ENCODE measurements around the gene SESN3.
A peak's percentile ranks its signal among the peaks of the same experiment; 100 is the strongest.
"Not testable (repeated sequence)": the region's sequence is repeated elsewhere in the genome, so short reads cannot be mapped to it uniquely, and the experiment has no call there.

Gene SESN3

DNA sequence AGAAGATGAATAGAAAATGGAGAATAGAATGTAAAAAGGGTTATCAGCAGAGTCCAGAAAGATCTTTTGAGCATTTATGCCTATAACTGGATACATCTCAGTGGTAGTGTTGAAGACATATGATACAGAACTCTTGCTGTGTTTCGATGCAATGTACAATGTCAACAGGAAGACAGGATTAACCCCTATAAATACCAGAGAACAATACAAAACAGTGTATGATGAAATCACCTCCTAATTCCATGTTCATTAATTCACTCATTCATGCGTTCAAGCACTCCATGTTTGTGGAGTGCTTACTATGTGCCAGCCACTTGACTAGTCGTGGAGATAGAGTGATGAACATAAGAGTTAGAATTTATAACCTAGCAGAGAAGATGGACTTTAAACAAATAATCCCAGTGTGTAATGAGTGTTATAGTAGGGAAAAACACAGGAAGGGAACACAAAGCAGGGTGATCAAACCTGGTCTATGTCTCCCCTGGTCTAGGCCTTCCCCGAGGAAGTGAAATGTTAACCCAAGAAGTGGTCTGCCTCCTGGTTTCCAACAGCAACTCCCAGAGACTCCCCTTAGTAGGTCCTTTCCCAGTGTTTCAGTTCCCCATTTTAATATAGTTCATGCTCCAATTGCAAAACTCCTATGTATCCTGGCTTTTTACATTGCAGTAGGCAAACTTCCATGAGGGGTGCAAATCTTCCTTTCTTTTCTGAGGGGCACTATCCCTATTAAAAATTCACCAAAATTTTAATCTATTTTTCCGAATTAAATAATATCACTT is 9.1 kb upstream of the SESN3 start:
- Histone ChIP-seq H3K36me3 (ENCODE audit: control insufficient read depth, insufficient read depth, low read length) (no peaks in the 10 kb centered on the region), H3K27ac (ENCODE audit: insufficient read depth, low read depth, low read length, poor library complexity, severe bottlenecking) (no peak overlapping the region), H3K4me3 (ENCODE audit: insufficient read depth, low read depth, low read length) (no peak overlapping the region), H3K27me3 (ENCODE audit: control insufficient read depth, insufficient read depth, low read length, poor library complexity, severe bottlenecking) (no peaks in the 10 kb centered on the region), H3K9me3 (ENCODE audit: control insufficient read depth, low read length) (no peaks in the 10 kb centered on the region), H3K4me1 (ENCODE audit: control insufficient read depth, insufficient read depth, low read length) (peaks cover 5% of the 10 kb centered on the region)
- 94 to 99% methylated on average over 5 of the region's 5 CpGs for WGBS, 2 experiments

DNA sequence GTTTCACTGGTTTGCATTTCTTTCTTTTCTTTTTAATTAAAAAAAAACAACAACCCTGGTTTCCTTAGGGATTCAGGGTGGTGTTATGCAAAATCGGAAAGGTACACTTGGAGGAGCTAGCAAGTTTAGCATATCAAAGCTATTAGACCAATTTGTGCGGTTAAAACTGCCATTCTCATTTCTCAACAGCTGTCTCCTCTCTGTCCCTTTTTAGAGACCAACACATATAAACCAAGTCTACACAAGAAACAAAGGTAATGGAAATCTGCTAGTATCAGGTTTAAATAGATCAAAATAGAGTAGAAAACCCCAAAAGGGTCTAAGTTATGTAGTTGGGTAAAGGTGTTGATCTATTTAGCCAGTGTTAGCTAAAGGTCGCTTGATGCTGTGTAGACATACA is 1.7 kb upstream of the SESN3 start:
- peak overlapping the region; percentile 40 for H3K4me3 ChIP-seq (ENCODE audit: insufficient read depth, low read depth, low read length)
- no peaks in the 10 kb centered on the region for H3K27me3 ChIP-seq (ENCODE audit: control insufficient read depth, insufficient read depth, low read length, poor library complexity, severe bottlenecking)
- peaks cover 19% of the 10 kb centered on the region for H3K4me1 ChIP-seq (ENCODE audit: control insufficient read depth, insufficient read depth, low read length)
- no peaks in the 10 kb centered on the region for H3K9me3 ChIP-seq (ENCODE audit: control insufficient read depth, low read length)
- 19 to 37% methylated on average over 3 of the region's 3 CpGs for WGBS, 2 experiments
- peak overlapping the region; percentile 37 for H3K27ac ChIP-seq (ENCODE audit: insufficient read depth, low read depth, low read length, poor library complexity, severe bottlenecking)
- H3K36me3 ChIP-seq (ENCODE audit: control insufficient read depth, insufficient read depth, low read length) = no peaks in the 10 kb centered on the region

DNA sequence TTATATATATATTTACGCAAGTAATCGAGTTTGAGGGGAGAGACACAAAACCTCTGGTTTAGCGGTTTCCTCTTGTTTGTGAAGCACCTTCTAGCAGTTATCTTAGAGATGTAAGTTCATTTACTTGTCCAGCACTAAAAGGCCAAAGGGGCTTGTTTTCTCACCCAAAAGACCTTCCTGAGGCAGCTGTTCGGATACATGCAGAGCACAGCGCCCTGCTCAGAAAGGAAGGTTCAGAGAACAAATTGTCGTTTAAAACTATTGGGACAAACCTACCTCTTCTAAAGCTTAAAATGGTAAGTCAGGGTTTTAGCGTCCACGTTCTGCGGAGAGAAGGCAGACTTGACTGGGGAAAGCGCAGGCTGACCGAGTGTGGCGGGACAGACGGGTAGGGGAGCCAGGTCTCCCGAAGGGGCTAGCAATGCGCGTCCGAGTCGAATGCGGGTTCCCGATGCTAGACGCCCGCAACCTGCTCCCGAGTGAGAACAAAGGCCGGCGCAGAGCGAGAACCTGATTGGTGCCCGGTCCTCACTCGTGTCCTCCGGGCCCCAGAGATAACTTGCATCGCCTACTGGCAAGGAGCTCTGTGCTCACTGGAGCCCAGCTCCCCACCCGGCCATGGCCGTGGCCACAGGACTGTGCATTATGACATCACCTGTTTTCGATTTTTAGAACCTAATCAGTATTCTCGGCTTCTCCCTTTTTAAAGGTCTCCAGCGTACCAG is 1.0 kb upstream of the SESN3 start:
- peaks cover 20% of the 10 kb centered on the region for H3K4me1 ChIP-seq (ENCODE audit: control insufficient read depth, insufficient read depth, low read length)
- peak overlapping the region; percentile 37 for H3K27ac ChIP-seq (ENCODE audit: insufficient read depth, low read depth, low read length, poor library complexity, severe bottlenecking)
- H3K4me3 ChIP-seq (ENCODE audit: insufficient read depth, low read depth, low read length) = peak overlapping the region; percentile 40
- no peaks in the 10 kb centered on the region for H3K36me3 ChIP-seq (ENCODE audit: control insufficient read depth, insufficient read depth, low read length)
- H3K9me3 ChIP-seq (ENCODE audit: control insufficient read depth, low read length) = no peaks in the 10 kb centered on the region
- H3K27me3 ChIP-seq (ENCODE audit: control insufficient read depth, insufficient read depth, low read length, poor library complexity, severe bottlenecking) = no peaks in the 10 kb centered on the region
- WGBS, 2 experiments = 13 to 16% methylated on average over 34 of the region's 35 CpGs

- H3K4me1 ChIP-seq (ENCODE audit: control insufficient read depth, insufficient read depth, low read length) = peaks cover 20% of the 10 kb centered on the region
- no peaks in the 10 kb centered on the region for H3K9me3 ChIP-seq (ENCODE audit: control insufficient read depth, low read length)
- WGBS, 2 experiments = 0% methylated on average over 39 to 40 of the region's 40 CpGs
- H3K36me3 ChIP-seq (ENCODE audit: control insufficient read depth, insufficient read depth, low read length) = no peaks in the 10 kb centered on the region
- no peaks in the 10 kb centered on the region for H3K27me3 ChIP-seq (ENCODE audit: control insufficient read depth, insufficient read depth, low read length, poor library complexity, severe bottlenecking)
- peak overlapping the region; percentile 84 for H3K4me3 ChIP-seq (ENCODE audit: insufficient read depth, low read depth, low read length)
- H3K27ac ChIP-seq (ENCODE audit: insufficient read depth, low read depth, low read length, poor library complexity, severe bottlenecking) = peak overlapping the region; percentile 66
Measured at GRCh38 chr11:95230810-95231126, 234 bp downstream of the SESN3 start.

GRCh38 chr11:95229993-95230809 is 801 bp downstream of the SESN3 start:
- H3K36me3 ChIP-seq (ENCODE audit: control insufficient read depth, insufficient read depth, low read length) = no peaks in the 10 kb centered on the region
- H3K27me3 ChIP-seq (ENCODE audit: control insufficient read depth, insufficient read depth, low read length, poor library complexity, severe bottlenecking) = no peaks in the 10 kb centered on the region
- peak overlapping the region; percentile 84 for H3K4me3 ChIP-seq (ENCODE audit: insufficient read depth, low read depth, low read length)
- H3K4me1 ChIP-seq (ENCODE audit: control insufficient read depth, insufficient read depth, low read length) = peaks cover 20% of the 10 kb centered on the region
- peak overlapping the region; percentile 66 for H3K27ac ChIP-seq (ENCODE audit: insufficient read depth, low read depth, low read length, poor library complexity, severe bottlenecking)
- WGBS, 2 experiments = 0% methylated on average over 42 of the region's 42 CpGs
- no peaks in the 10 kb centered on the region for H3K9me3 ChIP-seq (ENCODE audit: control insufficient read depth, low read length)

DNA sequence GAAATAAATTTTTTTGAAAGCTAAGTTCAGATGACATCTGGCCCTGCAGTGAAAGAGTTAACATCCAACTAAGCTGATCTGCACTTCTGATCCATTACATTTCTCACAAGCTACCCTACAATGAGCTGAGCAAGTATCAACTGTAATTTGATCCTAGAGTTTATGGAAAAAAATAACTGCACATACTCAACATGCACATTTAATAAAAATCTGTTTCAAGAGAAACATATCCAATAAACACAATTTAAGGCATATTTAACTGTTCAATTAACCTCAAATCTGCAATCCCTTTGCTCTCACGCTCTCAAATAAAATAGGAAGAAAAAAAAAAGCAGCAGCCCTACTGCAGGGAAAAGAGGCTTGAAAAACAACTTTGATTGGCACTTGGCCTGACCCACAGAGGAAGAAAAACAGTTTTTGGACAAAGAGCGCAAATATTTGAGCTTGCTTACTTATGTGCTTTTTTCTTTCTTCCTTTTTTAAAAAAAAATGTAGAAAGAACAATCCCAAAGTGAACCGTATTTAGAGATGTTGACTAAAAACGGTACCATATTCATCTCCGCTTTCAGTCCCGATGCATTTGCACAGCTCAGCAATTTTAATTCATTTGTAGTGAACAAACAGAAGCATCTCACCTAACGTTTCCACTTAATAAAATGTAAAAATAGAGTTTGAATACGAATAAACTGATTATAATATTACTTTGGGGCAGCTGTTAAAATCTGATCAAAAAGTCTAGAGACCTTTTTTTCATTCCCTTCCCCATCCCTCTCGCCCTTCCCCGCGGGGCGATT is 1.6 kb downstream of the SESN3 start:
- Histone ChIP-seq H3K4me1 (ENCODE audit: control insufficient read depth, insufficient read depth, low read length) (peaks cover 20% of the 10 kb centered on the region), H3K36me3 (ENCODE audit: control insufficient read depth, insufficient read depth, low read length) (no peaks in the 10 kb centered on the region), H3K27ac (ENCODE audit: insufficient read depth, low read depth, low read length, poor library complexity, severe bottlenecking) (peak overlapping the region; percentile 48), H3K9me3 (ENCODE audit: control insufficient read depth, low read length) (no peaks in the 10 kb centered on the region), H3K4me3 (ENCODE audit: insufficient read depth, low read depth, low read length) (peak overlapping the region; percentile 84), H3K27me3 (ENCODE audit: control insufficient read depth, insufficient read depth, low read length, poor library complexity, severe bottlenecking) (no peaks in the 10 kb centered on the region)
- WGBS, 2 experiments = 0% methylated on average over 5 to 10 of the region's 12 CpGs

- no peaks in the 10 kb centered on the region for H3K9me3 ChIP-seq (ENCODE audit: control insufficient read depth, low read length)
- H3K4me1 ChIP-seq (ENCODE audit: control insufficient read depth, insufficient read depth, low read length) = peaks cover 24% of the 10 kb centered on the region
- WGBS, 2 experiments = no CpG with 5 or more reads among the region's 2 CpGs
Measured at GRCh38 chr11:95228081-95228749, 2.8 kb downstream of the SESN3 start.

DNA sequence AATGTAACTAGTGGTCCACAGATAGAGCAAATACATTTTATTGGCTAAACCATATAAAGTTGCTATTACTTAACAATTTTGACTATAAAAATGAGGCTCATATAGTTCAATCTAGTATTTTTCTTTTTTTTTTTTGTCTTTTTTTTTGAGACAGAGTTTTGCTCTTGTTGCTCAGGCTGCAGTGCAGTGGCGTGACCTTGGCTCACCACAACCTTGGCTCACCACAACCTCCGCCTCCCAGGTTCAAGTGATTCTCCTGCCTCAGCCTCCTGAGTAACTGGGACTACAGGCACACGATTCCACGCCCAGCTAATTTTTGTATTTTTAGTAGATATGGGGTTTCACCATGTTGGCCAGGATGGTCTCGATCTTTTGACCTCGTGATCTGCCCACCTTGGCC is 3.9 kb downstream of the SESN3 start:
- 90 to 95% methylated on average over 6 of the region's 6 CpGs for WGBS, 2 experiments
- H3K27me3 ChIP-seq (ENCODE audit: control insufficient read depth, insufficient read depth, low read length, poor library complexity, severe bottlenecking); H3K27ac ChIP-seq (ENCODE audit: insufficient read depth, low read depth, low read length, poor library complexity, severe bottlenecking); H3K9me3 ChIP-seq (ENCODE audit: control insufficient read depth, low read length); H3K36me3 ChIP-seq (ENCODE audit: control insufficient read depth, insufficient read depth, low read length): not testable (repeated sequence)
- H3K4me1 ChIP-seq (ENCODE audit: control insufficient read depth, insufficient read depth, low read length) = peaks cover 16% of the 10 kb centered on the region
- peak overlapping the region; percentile 84 for H3K4me3 ChIP-seq (ENCODE audit: insufficient read depth, low read depth, low read length)

More at GRCh38 chr11:95228081-95228749, 2.8 kb downstream of the SESN3 start:
- Histone ChIP-seq H3K27ac (ENCODE audit: insufficient read depth, low read depth, low read length, poor library complexity, severe bottlenecking) (no peak overlapping the region), H3K36me3 (ENCODE audit: control insufficient read depth, insufficient read depth, low read length) (no peaks in the 10 kb centered on the region), H3K27me3 (ENCODE audit: control insufficient read depth, insufficient read depth, low read length, poor library complexity, severe bottlenecking) (no peaks in the 10 kb centered on the region), H3K4me3 (ENCODE audit: insufficient read depth, low read depth, low read length) (peak overlapping the region; percentile 84)

DNA sequence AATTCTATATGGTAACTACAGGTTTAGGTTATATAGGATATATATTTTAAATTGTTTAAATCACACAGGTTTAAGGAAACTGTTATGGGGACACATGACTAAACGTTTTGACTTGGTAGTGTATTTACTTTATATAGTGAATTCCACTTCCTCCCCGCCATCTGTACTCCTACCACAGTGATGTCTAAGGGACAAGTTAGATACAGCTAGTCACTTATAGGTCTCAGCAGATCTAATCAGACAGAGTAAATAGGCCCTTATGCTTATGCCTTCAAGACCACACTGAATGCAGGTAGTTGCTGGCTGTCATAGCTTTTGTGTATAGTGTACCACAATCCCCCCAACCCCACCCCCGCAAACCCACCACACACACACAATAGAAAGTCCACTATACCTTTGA is 8.2 kb downstream of the SESN3 start:
- Histone ChIP-seq H3K4me3 (ENCODE audit: insufficient read depth, low read depth, low read length) (no peak overlapping the region), H3K4me1 (ENCODE audit: control insufficient read depth, insufficient read depth, low read length) (peaks cover 9% of the 10 kb centered on the region), H3K36me3 (ENCODE audit: control insufficient read depth, insufficient read depth, low read length) (peaks cover 12% of the 10 kb centered on the region), H3K27ac (ENCODE audit: insufficient read depth, low read depth, low read length, poor library complexity, severe bottlenecking) (no peak overlapping the region), H3K27me3 (ENCODE audit: control insufficient read depth, insufficient read depth, low read length, poor library complexity, severe bottlenecking) (no peaks in the 10 kb centered on the region), H3K9me3 (ENCODE audit: control insufficient read depth, low read length) (no peaks in the 10 kb centered on the region)
- 95 to 96% methylated on average over 1 to 3 of the region's 3 CpGs for WGBS, 2 experiments

Data from ectodermal cell (in vitro differentiated cells).